ENCODE data around the gene NOS1AP.

DNA sequence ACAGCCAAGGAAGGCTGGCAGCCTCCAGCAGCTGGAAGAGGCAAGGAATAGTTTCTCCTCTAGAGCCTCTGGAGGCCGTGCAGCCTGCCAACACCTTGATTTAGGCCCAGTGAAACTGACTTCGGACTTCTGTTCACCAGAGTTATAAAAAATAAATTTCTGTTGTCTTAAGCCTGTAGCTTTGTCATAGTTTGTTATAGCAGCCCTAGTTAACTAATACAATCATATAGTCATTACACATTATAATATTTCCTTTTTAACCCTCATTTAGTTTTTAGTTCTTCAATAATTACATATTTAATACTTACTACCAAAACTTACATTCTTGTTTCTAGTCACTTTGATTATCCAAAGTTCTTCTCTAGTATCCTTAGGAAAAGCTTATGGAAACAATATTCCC lies 20.3 kb downstream of the NOS1AP start:
- TF ChIP-seq ESRRG (CRISPR knock-in tag; IDR thresholded peaks at IDR 0.05) (no peak), GLIS3 (CRISPR knock-in tag; IDR thresholded peaks at IDR 0.05) (no peak), BACH2 (CRISPR knock-in tag; IDR thresholded peaks at IDR 0.05; ENCODE audit: borderline replicate concordance) (no peak), ZC3H10 (CRISPR knock-in tag; IDR thresholded peaks at IDR 0.05) (no peak), ISL1 (CRISPR knock-in tag; IDR thresholded peaks at IDR 0.05) (no peak), RARB (CRISPR knock-in tag; IDR thresholded peaks at IDR 0.05) (no peak), ZNF70 (CRISPR knock-in tag; IDR thresholded peaks at IDR 0.05) (no peak)

Data from SK-N-SH treated with all-trans-retinoic acid at 6 μM for 48 hours (cell line).